KOPT-K1 (cell line): Measurements from ENCODE around the gene RHD.
"Not testable (repeated sequence)": the region's sequence is repeated elsewhere in the genome, so short reads cannot be mapped to it uniquely, and the experiment has no call there.

Experiments
- H3K27ac ChIP-seq: fragments of 200-600 bp; sonication (generic); 2 replicates; pipeline ENCODE4 v1.5.1; 2016; ENCODE audit warnings: antibody characterized with exemption, mild to moderate bottlenecking, low read depth, low read length; ENCODE audit not compliant: poor library complexity, severe bottlenecking
- H3K36me3 ChIP-seq: fragments of 200-600 bp; sonication (generic); 2 replicates; pipeline ENCODE4 v1.5.1; 2017; ENCODE audit warnings: antibody characterized with exemption, mild to moderate bottlenecking, low read length, moderate library complexity; ENCODE audit not compliant: insufficient read depth
- H3K9me3 ChIP-seq: fragments of 200-600 bp; sonication (generic); 2 replicates; pipeline ENCODE4 v1.5.1; 2017; ENCODE audit warnings: antibody characterized with exemption, low read length, mild to moderate bottlenecking; ENCODE audit not compliant: insufficient read depth, poor library complexity, severe bottlenecking

The RHD gene

GRCh38 chr1:25247024-25247828 lies 25.1 kb upstream of the RHD start, which contains the start of gene RSRP1:
Gene RSRP1 (minus strand): TSS chr1:25247454. CDS start chr1:25246963, 491 bp downstream.
- H3K36me3 ChIP-seq: peaks cover 37% of the 10 kb centered on the region

GRCh38 chr1:25247829-25248754 lies 24.2 kb upstream of the RHD start:
- Histone ChIP-seq H3K36me3 (peaks cover 29% of the 10 kb centered on the region), H3K27ac (peak overlapping the region; percentile 92), H3K9me3 (no peaks in the 10 kb centered on the region)

More at GRCh38 chr1:25247024-25247828, 25.1 kb upstream of the RHD start, which contains the start of gene RSRP1:
- Histone ChIP-seq H3K9me3 (no peaks in the 10 kb centered on the region), H3K27ac (peak within 1 kb of the TSS; percentile 92)

DNA sequence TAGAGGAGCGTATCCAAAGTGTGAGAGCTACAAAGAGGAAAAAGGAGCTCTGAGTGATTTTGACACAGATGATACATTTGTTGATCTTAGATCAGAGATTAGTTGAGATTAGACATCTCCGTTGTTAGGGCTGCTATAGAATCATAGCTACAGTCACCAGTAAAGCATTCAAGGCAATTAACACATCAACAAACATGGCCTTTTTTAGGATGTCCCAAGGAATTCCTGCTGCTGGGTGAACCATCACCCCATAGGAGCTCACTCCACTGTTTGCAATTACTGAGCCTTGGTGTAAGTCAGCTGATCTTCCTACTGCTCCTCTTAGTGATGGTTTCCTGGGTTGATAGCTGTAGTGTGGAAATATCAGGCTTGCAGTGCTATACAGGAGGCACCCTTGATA lies 18.4 kb upstream of the RHD start:
- Histone ChIP-seq H3K36me3 (no peaks in the 10 kb centered on the region), H3K9me3 (no peaks in the 10 kb centered on the region), H3K27ac (no peak overlapping the region)

GRCh38 chr1:25255706-25256577 lies 16.4 kb upstream of the RHD start:
- Histone ChIP-seq H3K27ac (no peak overlapping the region), H3K36me3 (no peaks in the 10 kb centered on the region), H3K9me3 (no peaks in the 10 kb centered on the region)

DNA sequence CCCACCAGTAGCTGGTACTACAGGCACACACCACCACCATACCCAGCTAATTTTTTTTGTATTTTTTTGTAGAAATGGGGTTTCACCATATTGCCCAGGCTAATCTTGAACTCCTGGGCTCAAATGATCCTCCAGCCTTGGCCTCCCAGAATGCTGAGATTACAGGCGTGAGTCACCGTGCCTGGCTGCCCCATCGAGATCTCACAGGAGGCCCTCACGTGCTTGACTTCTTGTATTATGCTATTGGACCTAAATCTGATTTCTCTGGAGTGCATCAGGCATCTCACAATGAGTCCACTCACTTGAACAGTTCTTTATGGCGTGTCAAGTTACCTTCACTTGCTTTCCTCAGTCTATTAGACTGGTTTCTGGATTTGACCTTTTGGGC lies 15.7 kb upstream of the RHD start:
- H3K9me3 ChIP-seq: no peaks in the 10 kb centered on the region
- no peaks in the 10 kb centered on the region for H3K36me3 ChIP-seq

GRCh38 chr1:25257196-25257595 lies 15.1 kb upstream of the RHD start:
- Histone ChIP-seq H3K9me3 (no peaks in the 10 kb centered on the region), H3K36me3 (no peaks in the 10 kb centered on the region), H3K27ac (no peak overlapping the region)

More for the DNA sequence above, 15.7 kb upstream of the RHD start:
- H3K27ac ChIP-seq: no peak overlapping the region

DNA sequence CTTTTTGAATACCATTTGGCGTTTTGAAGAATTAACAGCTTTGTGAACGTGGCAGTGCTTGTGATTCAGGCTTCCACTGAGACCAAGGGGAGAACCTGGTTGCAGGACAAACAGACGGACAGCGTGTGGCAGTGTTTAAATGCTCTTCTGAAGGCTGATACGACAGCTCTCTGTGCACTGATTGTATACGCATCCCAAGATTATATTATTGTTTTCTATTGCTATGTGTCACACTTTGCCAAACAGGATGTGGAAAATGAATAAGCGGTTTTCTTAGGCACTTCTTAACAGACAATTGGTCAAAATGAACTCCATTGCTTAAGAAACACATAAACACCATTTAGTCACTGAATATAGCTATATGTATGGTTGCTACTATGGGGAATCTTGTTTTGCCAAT lies 12.5 kb upstream of the RHD start:
- H3K9me3 ChIP-seq, H3K27ac ChIP-seq, H3K36me3 ChIP-seq: not testable (repeated sequence)

DNA sequence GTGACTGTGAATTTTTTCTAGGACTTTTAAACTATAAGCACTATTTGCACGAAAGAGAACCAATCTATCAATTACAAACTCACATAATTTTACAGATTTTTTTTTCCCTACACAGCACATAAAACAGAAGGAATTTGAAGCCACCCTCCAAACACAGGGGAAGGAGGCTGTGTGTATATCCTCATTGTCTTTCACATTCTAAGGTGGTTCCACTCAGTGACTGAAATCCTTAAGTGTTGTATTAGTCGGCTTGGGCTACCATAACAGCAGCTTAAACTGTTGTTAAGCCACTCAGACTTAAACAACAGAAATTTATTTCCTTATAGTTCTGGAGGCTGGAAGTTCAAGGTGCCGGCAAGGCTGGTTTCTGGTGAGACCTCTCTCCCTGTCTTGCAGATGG lies 12.0 kb upstream of the RHD start:
- H3K9me3 ChIP-seq, H3K27ac ChIP-seq, H3K36me3 ChIP-seq: not testable (repeated sequence)

DNA sequence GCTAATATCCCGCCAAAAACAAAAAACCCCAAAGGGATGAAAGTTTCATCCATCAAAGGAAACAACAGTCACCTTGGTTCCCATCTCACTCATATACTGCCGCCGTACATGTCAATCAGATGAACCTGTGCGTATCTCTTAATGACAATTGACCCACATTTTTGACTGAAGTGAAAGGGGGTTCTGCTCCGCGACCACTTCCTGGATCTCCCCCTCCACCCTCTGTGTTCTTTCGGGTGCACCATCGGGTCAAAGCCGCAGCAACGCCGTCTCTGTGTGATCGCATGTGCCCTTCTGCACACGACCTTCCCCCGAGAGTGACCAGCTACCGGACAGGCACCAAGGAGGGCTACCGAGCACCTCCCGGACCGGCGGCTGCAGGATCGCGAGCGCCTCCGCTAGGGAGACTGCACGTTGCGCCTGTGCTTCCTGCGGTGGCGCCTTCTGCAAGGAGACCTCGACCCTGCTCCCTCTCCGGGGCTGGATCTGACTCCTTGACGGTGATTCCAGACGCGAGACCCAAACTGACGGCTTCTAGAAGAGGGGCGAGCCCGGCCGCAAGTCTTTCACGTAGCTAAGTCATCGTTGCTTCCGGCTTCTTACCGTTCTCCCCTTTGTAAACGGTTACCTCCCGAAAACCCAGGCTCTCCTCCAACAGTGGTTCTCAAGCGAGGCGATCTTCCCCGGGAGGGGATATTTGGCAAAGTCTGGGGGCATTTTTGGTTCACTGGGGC lies 5.6 kb upstream of the RHD start:
- peak overlapping the region; percentile 70 for H3K27ac ChIP-seq
- H3K36me3 ChIP-seq: not testable (repeated sequence)

GRCh38 chr1:25267288-25268142 lies 4.8 kb upstream of the RHD start:
- not testable (repeated sequence) for H3K36me3 ChIP-seq, H3K9me3 ChIP-seq
- peak overlapping the region; percentile 46 for H3K27ac ChIP-seq

More for the DNA sequence above, 5.6 kb upstream of the RHD start:
- not testable (repeated sequence) for H3K9me3 ChIP-seq

GRCh38 chr1:25268143-25268760 lies 4.1 kb upstream of the RHD start:
- H3K9me3 ChIP-seq, H3K36me3 ChIP-seq: not testable (repeated sequence)
- peak overlapping the region; percentile 46 for H3K27ac ChIP-seq

DNA sequence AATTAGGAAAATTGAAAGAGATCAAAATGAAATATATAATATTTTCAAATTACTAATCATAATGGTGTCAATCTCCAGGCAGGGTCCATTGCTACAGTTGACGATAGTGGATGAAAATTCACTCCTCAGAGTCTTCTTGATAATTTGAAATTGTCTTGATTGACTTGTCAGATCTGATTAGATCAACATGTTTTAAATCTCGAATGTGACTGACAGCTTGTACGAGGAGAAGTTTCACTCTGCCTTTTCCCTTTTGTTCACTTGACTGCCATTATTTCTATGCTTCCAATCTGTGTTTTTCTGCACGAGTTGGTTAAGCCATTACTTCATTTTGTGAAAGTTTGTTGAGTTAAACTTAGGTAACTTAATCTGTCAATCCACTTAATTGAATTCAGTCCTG lies 3.3 kb downstream of the RHD start:
- not testable (repeated sequence) for H3K9me3 ChIP-seq, H3K27ac ChIP-seq, H3K36me3 ChIP-seq

GRCh38 chr1:25277295-25277694 lies 5.0 kb downstream of the RHD start:
- not testable (repeated sequence) for H3K9me3 ChIP-seq, H3K27ac ChIP-seq, H3K36me3 ChIP-seq
